HCT116 (cell line): ENCODE measurements around the gene HTRA3. TPM values are rescaled to one million over a fixed set of nuclear protein-coding genes. Genes with fewer than 3 reads are reported as not detected.

ENCODE experiments used
- ATAC-seq: fragments of 200-7000 bp; cut with Tn5 transposase; 2 replicates; pipeline ENCODE4 v1.9.1; 2020; ENCODE audit warnings: mild to moderate bottlenecking, moderate library complexity
- BruUV-seq: library from RNA; stranded (reverse); fragments of 400-500 nt; replicated peaks from 2 replicates; lab custom pipeline; 2021; lab: Mats Ljungman, UMichigan
- CTCF ChIA-PET: fragments of 300-600 bp; sonication (Branson Sonifier 250); formaldehyde crosslinking; loops from one replicate; lab custom pipeline; 2021; ENCODE audit warnings: antibody characterized with exemption; lab: Charles Lee
- POLR2A ChIA-PET: fragments of 300-600, 350-600 bp; sonication (Branson Sonifier 250); formaldehyde crosslinking; loops from one replicate; lab custom pipeline; 2021; ENCODE audit warnings: antibody characterized with exemption; lab: Charles Lee
- RAD21 ChIA-PET, 2 experiments: fragments of 300-600 bp; sonication (Branson Sonifier 250); formaldehyde crosslinking; loops; one replicate each; lab custom pipeline; 2023; ENCODE audit warnings: low total read pairs in 2 of 2; ENCODE audit not compliant: uncharacterized antibody in 2 of 2, unreplicated experiment in 2 of 2, low non-redundant PET in 1 of 2; lab: Charles Lee
- DNase-seq: peaks from one replicate; pipeline ENCODE4 v3.0.0-alpha.2; 2010; ENCODE audit warnings: low read depth, low spot score
- H2AFZ ChIP-seq: fragments of 200-600 bp; shearing (Covaris generic), sonication (generic); 2 replicates; pipeline ENCODE4 v1.6.1; 2017; ENCODE audit warnings: low read depth, mixed run types, mixed read lengths, antibody characterized with exemption, low read length; ENCODE audit not compliant: poor library complexity, severe bottlenecking
- H3K27ac ChIP-seq: 2 replicates; pipeline ENCODE4 v1.5.1; 2012; ENCODE audit warnings: low read depth, low read length
- H3K27me3 ChIP-seq: fragments of 200-600 bp; sonication (generic); 2 replicates; pipeline ENCODE4 v1.6.1; 2016; ENCODE audit warnings: mixed run types, low read length, mixed read lengths; ENCODE audit not compliant: insufficient read depth
- H3K36me3 ChIP-seq, 2 experiments: fragments of 200-500 bp in 1 of 2; fragments of 200-600 bp in 1 of 2; sonication (Bioruptor generic) in 1 of 2; sonication (generic) in 1 of 2; 2 replicates each; pipeline versions ENCODE4 v1.5.1 to v1.6.1; 2014 to 2016; ENCODE audit warnings: low read length in 2 of 2, inconsistent platforms in 1 of 2, mixed read lengths in 1 of 2, mixed run types in 1 of 2; ENCODE audit not compliant: insufficient read depth in 2 of 2, control insufficient read depth in 1 of 2
- H3K4me1 ChIP-seq, 2 experiments: fragments of 200-600 bp in 1 of 2; sonication (generic) in 1 of 2; 2 replicates each; pipeline versions ENCODE4 v1.5.1 to v1.6.1; 2012 to 2017; ENCODE audit warnings: low read length in 2 of 2, inconsistent platforms in 1 of 2, mild to moderate bottlenecking in 1 of 2, mixed read lengths in 1 of 2, mixed run types in 1 of 2, moderate library complexity in 1 of 2; ENCODE audit not compliant: insufficient read depth in 2 of 2, control insufficient read depth in 1 of 2
- H3K4me2 ChIP-seq: fragments of 200-600 bp; sonication (generic); 2 replicates; pipeline ENCODE4 v1.6.1; 2017; ENCODE audit warnings: mixed run types, low read length, mixed read lengths
- H3K4me3 ChIP-seq, 2 experiments: fragments of 200-600 bp in 1 of 2; sonication (generic) in 1 of 2; replicated peaks in 1 of 2; 2 replicates each; pipeline ENCODE4 v1.5.1; 2011 to 2016; ENCODE audit warnings: low read length in 2 of 2, control low read depth in 1 of 2, low read depth in 1 of 2, mild to moderate bottlenecking in 1 of 2, mixed read lengths in 1 of 2, mixed run types in 1 of 2
- H3K79me2 ChIP-seq: fragments of 200-600 bp; sonication (generic); 2 replicates; pipeline ENCODE4 v1.6.1; 2017; ENCODE audit warnings: mild to moderate bottlenecking, mixed run types, low read length, moderate library complexity, mixed read lengths; ENCODE audit not compliant: insufficient read depth
- H3K9ac ChIP-seq: fragments of 200-600 bp; sonication (generic); 2 replicates; pipeline ENCODE4 v1.6.1; 2016; ENCODE audit warnings: low read length, mixed read lengths
- H3K9me2 ChIP-seq: fragments of 200-600 bp; sonication (generic), shearing (Covaris generic); 2 replicates; pipeline ENCODE4 v1.6.1; 2017; ENCODE audit warnings: mixed run types, mild to moderate bottlenecking, moderate library complexity; ENCODE audit not compliant: insufficient read depth
- H3K9me3 ChIP-seq, 2 experiments: fragments of 200-500 bp in 1 of 2; fragments of 200-600 bp in 1 of 2; sonication (Bioruptor generic) in 1 of 2; sonication (generic) in 1 of 2; 2 replicates each; pipeline ENCODE4 v1.6.1; 2014 to 2017; ENCODE audit warnings: low read length in 2 of 2, mixed read lengths in 2 of 2, inconsistent platforms in 1 of 2, low read depth in 1 of 2, mild to moderate bottlenecking in 1 of 2, mixed run types in 1 of 2, moderate library complexity in 1 of 2; ENCODE audit not compliant: control insufficient read depth in 1 of 2, insufficient read depth in 1 of 2
- H4K20me1 ChIP-seq: fragments of 200-600 bp; sonication (generic), shearing (Covaris generic); 2 replicates; pipeline ENCODE4 v1.6.1; 2017; ENCODE audit warnings: mixed run types, mild to moderate bottlenecking, moderate library complexity; ENCODE audit not compliant: insufficient read depth
- ATF3 ChIP-seq: IDR thresholded peaks from 2 replicates; pipeline ENCODE4 v1.6.1; 2012
- CBX3 ChIP-seq: IDR thresholded peaks from 2 replicates; pipeline ENCODE4 v1.6.1; 2012; ENCODE audit warnings: low read depth
- FOSL1 ChIP-seq: IDR thresholded peaks from 2 replicates; pipeline ENCODE4 v1.6.1; 2012; ENCODE audit warnings: low read depth
- JUND ChIP-seq: IDR thresholded peaks from 2 replicates; pipeline ENCODE4 v1.6.1; 2012
- MAX ChIP-seq: IDR thresholded peaks from 2 replicates; pipeline ENCODE4 v1.6.1; 2012
- POLR2A ChIP-seq: IDR thresholded peaks from 2 replicates; pipeline ENCODE4 v1.7.0; 2011; ENCODE audit warnings: borderline replicate concordance; ENCODE audit not compliant: insufficient read depth, insufficient read length; ENCODE audit errors: extremely low read depth
- POLR2AphosphoS5 ChIP-seq: IDR thresholded peaks from 2 replicates; pipeline ENCODE4 v1.6.1; 2011; ENCODE audit warnings: mild to moderate bottlenecking, low read depth, low read length, moderate library complexity
- RAD21 ChIP-seq: IDR thresholded peaks from 2 replicates; pipeline ENCODE4 v1.6.1; 2012; ENCODE audit warnings: low read depth, mild to moderate bottlenecking
- SIN3A ChIP-seq: IDR thresholded peaks from 2 replicates; pipeline ENCODE4 v1.6.1; 2012; ENCODE audit warnings: low read depth
- SP1 ChIP-seq: IDR thresholded peaks from 2 replicates; pipeline ENCODE4 v1.6.1; 2012; ENCODE audit warnings: low read depth
- SRF ChIP-seq: IDR thresholded peaks from 2 replicates; pipeline ENCODE4 v1.6.1; 2012; ENCODE audit warnings: low read depth
- TCF7L2 ChIP-seq: IDR thresholded peaks from 2 replicates; pipeline ENCODE4 v1.7.0; 2011; ENCODE audit warnings: borderline replicate concordance, inconsistent platforms; ENCODE audit not compliant: insufficient read depth, insufficient read length; ENCODE audit errors: extremely low read depth
- YY1 ChIP-seq: IDR thresholded peaks from 2 replicates; pipeline ENCODE4 v1.6.1; 2011; ENCODE audit warnings: low read length, low read depth, moderate library complexity, mild to moderate bottlenecking; ENCODE audit not compliant: insufficient replicate concordance; ENCODE audit errors: extremely low read depth
- ZNF274 ChIP-seq: fragments of 200-500 bp; sonication (Bioruptor generic); IDR thresholded peaks from 2 replicates; pipeline ENCODE4 v1.6.1; 2014; ENCODE audit warnings: mild to moderate bottlenecking, low read depth, low read length, inconsistent platforms
- intact Hi-C: fragments of 100-400 bp; cut with micrococcal nuclease; formaldehyde crosslinking; loops from 2 replicates; pipeline ENCODE4 v1.10.0; 2022
- total RNA-seq: library from RNA; stranded (reverse); gene quantifications from one replicate; pipeline ENCODE4 v1.2.1, GENCODE V29; 2021; ENCODE audit not compliant: unreplicated experiment
- TF ChIP-seq, protein P1 (sequence below), 3 experiments: fragments of 200-600 bp in 1 of 3; sonication (generic) in 1 of 3; IDR thresholded peaks in 2 of 3; conservative IDR thresholded peaks in 1 of 3; 2 replicates each; pipeline ENCODE4 v1.5.1; 2012 to 2017; ENCODE audit warnings: low read depth in 2 of 3, low read length in 2 of 3, antibody characterized with exemption in 1 of 3, borderline replicate concordance in 1 of 3, control low read depth in 1 of 3, mild to moderate bottlenecking in 1 of 3, mixed read lengths in 1 of 3, mixed run types in 1 of 3, moderate library complexity in 1 of 3; ENCODE audit not compliant: insufficient read depth in 1 of 3
- TF ChIP-seq, protein P2 (sequence below): IDR thresholded peaks from 2 replicates; pipeline ENCODE4 v1.6.1; 2011; ENCODE audit warnings: mild to moderate bottlenecking, low read length, moderate library complexity; ENCODE audit not compliant: insufficient replicate concordance; ENCODE audit errors: extremely low read depth

The HTRA3 gene
- total RNA-seq, 1 experiment from 2014 or later, result not detected

DNA sequence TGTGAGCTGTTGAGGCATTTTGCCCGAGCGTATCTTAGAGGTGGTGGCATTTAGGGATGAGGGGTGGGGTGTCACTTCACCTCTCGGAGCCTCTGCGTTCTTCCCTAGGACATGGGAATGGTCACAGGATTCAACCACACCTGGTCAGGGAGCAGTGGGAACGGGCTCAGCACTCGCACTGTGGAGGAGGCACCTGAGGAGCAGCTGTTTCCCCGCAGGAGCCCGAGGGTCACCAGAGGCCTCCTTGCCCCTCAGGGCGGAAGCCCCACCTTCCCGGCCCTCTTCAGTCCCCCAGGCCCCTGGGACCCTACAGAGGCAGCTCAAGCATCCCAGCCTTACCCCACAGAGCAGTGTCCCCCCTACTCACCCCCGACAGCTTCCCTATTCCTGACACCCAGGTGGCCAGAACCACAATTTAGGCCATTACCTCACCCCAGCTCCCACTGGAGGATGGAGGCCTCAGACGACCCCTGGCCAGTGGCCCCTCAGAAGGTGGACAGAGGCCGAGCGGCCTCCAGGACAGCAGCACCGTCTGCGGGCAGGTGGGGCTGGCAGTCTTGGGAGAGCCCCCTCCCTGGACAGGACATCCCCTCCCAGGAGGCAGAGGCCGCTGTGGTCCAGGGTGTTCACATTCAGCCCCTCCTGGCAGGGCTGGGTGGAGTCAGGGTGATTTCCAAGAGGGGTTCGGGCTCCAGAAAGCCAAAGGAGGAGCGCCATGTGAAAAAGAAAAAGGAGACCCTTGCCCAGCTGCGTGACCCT lies 4.2 kb upstream of the HTRA3 start:
- Histone ChIP-seq H3K9ac (no peak overlapping the region), H4K20me1 (no peaks in the 10 kb centered on the region), H3K27me3 (no peaks in the 10 kb centered on the region), H3K4me1 (no peaks in the 10 kb centered on the region), H3K4me2 (no peak overlapping the region), H3K9me3 (no peaks in the 10 kb centered on the region), H3K9me2 (no peaks in the 10 kb centered on the region), H3K4me3 (no peak overlapping the region), H3K79me2 (no peaks in the 10 kb centered on the region), H2AFZ (no peak overlapping the region), H3K27ac (no peak overlapping the region), H3K36me3 (no peaks in the 10 kb centered on the region)
- CTCF ChIA-PET, result interaction anchor here (1.4 to 3.5 kb wide), 2 partner anchors 137 to 145 kb away, joined by 6 to 34 read pairs; no protein-coding TSS in a partner anchor
- no TSS peak for BruUV-seq
- POLR2A ChIA-PET, result no interaction called here
- intact Hi-C loops, result no loop called here
- ATAC-seq, result no peak
- TF ChIP-seq RAD21 (no peak), JUND (no peak), MAX (no peak), POLR2AphosphoS5 (no peak), TCF7L2 (no peak), FOSL1 (no peak), YY1 (no peak), ATF3 (no peak), SP1 (no peak), ZNF274 (no peak), POLR2A (no peak), SRF (no peak), CBX3 (no peak), SIN3A (no peak)
- TF ChIP-seq, protein P1, sequence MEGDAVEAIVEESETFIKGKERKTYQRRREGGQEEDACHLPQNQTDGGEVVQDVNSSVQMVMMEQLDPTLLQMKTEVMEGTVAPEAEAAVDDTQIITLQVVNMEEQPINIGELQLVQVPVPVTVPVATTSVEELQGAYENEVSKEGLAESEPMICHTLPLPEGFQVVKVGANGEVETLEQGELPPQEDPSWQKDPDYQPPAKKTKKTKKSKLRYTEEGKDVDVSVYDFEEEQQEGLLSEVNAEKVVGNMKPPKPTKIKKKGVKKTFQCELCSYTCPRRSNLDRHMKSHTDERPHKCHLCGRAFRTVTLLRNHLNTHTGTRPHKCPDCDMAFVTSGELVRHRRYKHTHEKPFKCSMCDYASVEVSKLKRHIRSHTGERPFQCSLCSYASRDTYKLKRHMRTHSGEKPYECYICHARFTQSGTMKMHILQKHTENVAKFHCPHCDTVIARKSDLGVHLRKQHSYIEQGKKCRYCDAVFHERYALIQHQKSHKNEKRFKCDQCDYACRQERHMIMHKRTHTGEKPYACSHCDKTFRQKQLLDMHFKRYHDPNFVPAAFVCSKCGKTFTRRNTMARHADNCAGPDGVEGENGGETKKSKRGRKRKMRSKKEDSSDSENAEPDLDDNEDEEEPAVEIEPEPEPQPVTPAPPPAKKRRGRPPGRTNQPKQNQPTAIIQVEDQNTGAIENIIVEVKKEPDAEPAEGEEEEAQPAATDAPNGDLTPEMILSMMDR (IDR thresholded peaks at IDR 0.05 in 2 of 3, conservative IDR thresholded peaks at IDR 0.05 in 1 of 3; ENCODE audit: borderline replicate concordance in 1 of 3, insufficient read depth in 1 of 3, low read depth in 2 of 3, low read length in 2 of 3), result no peak
- TF ChIP-seq, protein P2, sequence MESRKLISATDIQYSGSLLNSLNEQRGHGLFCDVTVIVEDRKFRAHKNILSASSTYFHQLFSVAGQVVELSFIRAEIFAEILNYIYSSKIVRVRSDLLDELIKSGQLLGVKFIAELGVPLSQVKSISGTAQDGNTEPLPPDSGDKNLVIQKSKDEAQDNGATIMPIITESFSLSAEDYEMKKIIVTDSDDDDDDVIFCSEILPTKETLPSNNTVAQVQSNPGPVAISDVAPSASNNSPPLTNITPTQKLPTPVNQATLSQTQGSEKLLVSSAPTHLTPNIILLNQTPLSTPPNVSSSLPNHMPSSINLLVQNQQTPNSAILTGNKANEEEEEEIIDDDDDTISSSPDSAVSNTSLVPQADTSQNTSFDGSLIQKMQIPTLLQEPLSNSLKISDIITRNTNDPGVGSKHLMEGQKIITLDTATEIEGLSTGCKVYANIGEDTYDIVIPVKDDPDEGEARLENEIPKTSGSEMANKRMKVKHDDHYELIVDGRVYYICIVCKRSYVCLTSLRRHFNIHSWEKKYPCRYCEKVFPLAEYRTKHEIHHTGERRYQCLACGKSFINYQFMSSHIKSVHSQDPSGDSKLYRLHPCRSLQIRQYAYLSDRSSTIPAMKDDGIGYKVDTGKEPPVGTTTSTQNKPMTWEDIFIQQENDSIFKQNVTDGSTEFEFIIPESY, result no peak
- RAD21 ChIA-PET, result no interaction called here
- DNase-seq, result no peak
